PC-9 (cell line): ENCODE results near the gene SPTSSB.
A peak's percentile ranks its signal among the peaks of the same experiment; 100 is the strongest.

ENCODE experiments used
- EZH2 ChIP-seq: fragments of 200-600 bp; sonication (generic); IDR thresholded peaks from 2 replicates; pipeline ENCODE4 v1.8.0; 2017; ENCODE audit warnings: antibody characterized with exemption, low read depth
- TF ChIP-seq, protein P1 (sequence below): fragments of 200-600 bp; sonication (generic); conservative IDR thresholded peaks from 2 replicates; pipeline ENCODE4 v1.6.1; 2017; ENCODE audit warnings: mixed run types, antibody characterized with exemption, mild to moderate bottlenecking, moderate library complexity

GRCh38 chr3:161371441-161372320, at the start of gene SPTSSB:
- TF ChIP-seq, protein P1, sequence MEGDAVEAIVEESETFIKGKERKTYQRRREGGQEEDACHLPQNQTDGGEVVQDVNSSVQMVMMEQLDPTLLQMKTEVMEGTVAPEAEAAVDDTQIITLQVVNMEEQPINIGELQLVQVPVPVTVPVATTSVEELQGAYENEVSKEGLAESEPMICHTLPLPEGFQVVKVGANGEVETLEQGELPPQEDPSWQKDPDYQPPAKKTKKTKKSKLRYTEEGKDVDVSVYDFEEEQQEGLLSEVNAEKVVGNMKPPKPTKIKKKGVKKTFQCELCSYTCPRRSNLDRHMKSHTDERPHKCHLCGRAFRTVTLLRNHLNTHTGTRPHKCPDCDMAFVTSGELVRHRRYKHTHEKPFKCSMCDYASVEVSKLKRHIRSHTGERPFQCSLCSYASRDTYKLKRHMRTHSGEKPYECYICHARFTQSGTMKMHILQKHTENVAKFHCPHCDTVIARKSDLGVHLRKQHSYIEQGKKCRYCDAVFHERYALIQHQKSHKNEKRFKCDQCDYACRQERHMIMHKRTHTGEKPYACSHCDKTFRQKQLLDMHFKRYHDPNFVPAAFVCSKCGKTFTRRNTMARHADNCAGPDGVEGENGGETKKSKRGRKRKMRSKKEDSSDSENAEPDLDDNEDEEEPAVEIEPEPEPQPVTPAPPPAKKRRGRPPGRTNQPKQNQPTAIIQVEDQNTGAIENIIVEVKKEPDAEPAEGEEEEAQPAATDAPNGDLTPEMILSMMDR: peak; percentile 61
- no peak for TF ChIP-seq EZH2
